ENCODE measurements around the gene BSND.

Gene BSND

DNA sequence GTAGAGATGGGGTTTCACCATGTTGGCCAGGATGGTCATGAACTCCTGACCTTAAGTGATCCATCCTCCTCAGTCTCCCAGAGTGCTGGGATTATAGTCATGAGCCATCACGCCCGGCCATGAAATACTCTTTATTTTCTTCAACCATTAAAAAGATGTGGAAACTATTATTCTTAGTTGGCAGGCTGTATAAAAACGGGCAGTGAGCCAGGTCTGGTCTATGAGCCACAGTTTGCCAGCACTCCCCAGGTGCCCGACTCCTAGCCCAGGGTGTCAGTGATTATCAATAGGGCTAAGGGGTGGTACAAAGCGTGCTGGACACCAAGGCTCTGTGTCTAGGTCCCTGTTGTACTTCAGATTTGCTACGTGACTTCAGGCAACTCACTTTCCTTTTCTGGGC is 22.0 kb upstream of the BSND start:
- DNase-seq (ENCODE audit: low read depth) = no peak

DNA sequence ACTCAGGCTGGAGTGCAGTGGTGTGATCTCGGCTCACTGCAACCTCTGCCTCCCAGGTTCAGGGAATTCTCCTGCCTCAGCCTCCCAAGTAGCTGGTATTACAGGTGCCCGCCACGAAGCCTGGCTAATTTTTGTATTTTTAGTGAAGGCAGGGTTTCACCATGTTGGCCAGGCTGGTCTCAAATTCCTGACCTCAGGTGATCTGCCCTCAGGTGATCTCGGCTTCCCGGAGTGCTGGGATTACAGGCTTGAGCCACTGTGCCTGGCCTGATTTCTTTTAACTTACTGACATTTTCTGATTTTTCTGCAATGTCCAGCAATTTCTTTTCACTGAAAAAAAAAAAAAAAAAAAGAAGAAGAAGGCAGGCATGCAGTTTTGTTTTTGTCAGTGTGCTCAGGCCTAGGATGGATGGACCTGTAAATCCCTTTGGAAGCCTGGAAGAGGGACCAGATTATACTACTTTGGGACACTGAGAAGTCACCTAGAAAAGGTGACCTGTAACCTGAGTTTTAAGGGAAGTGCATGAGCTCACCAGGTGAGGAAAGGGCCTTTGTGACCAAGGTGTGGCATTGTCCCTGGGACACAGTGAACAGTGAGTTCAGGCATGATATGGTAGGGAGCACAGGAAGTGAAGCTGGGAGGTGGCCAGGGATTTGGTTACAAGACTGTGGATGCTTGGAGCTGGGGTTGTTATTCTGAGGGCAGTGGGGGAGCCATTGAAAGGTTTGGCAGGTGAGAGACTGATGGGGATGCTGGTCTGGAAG is 21.0 kb upstream of the BSND start:
- no peak for DNase-seq (ENCODE audit: low read depth)

DNA sequence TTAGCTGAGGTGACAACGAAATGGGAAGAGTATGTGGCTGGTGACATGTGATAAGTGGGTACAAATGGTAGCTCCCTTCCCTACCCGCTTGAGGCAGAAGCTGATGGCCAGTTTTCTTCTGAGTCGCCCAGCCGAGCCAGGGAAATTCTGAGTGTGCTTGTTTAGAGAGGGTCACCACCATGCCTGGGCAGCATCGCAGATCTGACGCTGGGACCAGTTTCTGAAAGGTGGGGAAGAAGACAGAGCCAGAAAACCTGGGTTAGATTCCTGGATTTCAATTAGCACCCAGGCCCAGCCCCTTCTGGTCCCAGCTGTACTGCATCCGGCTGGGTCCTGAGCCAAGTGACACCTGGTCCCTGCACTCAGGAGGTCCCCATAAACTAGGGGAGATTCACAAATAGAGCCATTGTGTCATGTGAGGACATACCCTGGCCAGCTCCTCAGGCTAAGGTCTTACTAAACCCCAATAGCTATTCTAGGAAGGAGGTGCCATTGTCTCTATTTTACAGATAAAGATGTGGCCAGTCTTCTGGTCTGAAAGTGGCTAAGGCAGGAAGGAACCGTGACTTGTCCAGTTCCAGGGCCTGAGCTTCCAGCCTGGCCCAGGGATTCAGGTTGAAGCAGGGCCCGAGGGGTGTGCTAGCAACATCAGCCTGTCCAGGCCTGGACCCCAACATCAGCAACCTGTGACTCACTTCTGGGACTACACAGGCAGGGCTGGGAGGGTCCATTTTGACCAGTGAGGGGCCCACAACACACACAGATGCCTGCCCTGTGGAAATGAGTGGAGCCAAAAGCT is 20.0 kb upstream of the BSND start:
- DNase-seq (ENCODE audit: low read depth) = no peak

DNA sequence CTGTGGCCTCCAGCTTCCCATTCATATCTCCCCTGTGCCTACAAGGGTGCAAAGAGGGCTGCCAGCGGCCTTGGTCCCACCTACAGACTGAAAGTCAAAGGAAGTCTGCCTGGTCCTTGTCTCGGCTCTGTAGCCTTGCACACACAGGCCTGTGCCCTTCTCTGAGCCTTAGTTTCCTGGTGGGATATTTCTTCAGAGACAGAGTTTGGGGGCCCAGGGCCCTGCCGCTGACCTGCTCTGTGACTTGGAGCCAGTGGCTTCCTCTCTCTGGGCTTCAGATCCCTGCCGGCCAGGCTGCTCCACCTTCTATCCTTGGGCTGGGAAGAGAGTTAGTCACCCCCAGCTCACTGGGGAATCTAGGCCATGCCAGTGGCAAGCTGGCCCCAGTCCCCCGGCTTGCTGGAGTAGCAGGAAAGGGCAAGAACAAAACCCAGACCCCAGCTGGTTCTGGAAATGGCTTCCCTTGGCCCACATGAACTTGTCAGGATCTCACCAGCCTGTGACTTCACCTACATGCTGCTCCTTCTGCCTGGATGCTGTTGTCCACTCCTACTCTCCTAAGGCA is 19.3 kb upstream of the BSND start:
- DNase-seq (ENCODE audit: low read depth) = no peak

DNA sequence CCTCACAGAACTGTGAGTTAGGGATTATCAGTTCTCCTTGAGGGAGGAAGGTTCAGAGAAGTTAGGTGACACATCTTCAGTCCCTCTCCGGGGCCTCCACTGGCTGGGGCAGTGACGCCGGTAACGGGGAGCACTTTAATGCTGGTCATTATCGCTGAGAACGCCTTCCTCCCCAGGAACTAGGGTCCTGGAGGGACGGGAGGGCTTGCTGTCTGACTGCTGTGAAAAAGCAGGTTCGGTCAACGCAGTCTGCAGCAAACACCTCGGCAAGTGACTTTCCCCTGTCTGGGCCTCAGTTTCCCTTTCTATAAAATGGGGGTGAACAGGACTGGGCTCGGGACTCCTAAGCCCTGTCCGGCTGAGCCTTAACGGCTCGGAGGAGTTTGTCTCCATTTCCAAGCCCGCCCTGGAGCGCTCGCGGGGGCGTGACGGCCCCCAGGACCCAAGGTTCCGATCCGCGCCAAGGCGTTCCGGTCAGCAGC is 18.6 kb upstream of the BSND start:
- no peak for DNase-seq (ENCODE audit: low read depth)

DNA sequence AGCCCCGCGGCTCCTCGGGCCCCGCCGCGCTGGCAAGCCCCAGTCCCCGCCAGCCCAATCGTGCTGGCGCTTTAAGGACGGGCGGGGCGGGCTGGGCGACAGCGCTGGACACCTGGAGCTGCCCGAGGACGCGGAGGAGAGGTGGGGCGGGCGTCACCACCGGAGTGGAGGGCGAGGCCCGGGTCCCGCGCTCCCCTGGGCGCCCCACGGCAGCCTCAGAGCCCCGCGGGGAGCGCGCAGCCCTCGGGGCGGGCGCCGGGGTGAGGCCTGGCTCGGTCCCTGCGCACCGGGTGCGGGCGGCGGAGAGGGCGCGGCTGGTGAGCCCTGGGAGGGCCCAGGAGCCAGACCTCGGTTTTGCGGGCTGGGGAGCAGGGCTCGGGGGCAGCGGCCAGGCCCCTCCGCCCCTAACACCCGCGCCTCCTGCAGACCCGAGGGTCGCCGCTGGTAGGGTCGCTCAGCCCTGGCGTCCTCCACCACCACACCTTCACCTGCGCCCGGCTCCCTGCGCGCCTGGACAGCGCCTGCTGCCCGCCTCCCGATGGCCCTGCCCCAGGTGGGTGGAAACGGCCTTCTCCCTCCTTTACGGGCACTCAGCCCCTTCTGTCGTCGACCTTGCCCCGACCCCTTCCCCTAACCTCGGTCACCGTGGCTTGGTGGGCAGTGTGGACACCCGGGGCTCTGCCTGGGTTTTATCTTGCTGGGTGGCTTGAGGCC is 18.0 kb upstream of the BSND start, which contains the start of gene TMEM61:
Gene TMEM61 (plus strand): TSS at position 101 of the 714 bp plus-strand sequence. CDS start 438 bp downstream, at position 539.
- no peak for DNase-seq (ENCODE audit: low read depth)

- no peak for DNase-seq (ENCODE audit: low read depth)
Observed at GRCh38 chr1:54981466-54981865, 17.3 kb upstream of the BSND start.

DNA sequence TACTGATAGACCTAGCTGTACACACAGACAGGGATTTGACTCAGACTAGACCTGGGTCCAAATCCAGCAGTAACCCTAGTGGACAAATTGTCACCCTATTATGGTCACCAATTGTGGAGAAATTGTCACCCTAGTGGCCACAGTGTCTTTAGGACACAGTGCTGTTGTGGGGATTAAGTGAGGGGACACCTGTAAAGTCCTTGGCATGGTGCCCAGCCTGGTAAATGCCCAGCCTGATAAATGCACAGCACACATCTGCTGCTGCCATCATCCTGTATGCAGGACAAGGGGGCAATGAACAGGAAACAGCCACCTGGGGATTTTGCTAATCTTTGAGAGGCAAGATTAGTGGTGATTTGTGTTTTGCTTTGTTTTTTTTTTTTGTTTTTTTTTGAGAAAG is 16.0 kb upstream of the BSND start:
- no peak for DNase-seq (ENCODE audit: low read depth)

GRCh38 chr1:54984131-54984842 is 14.4 kb upstream of the BSND start:
- DNase-seq (ENCODE audit: low read depth) = no peak

- no peak for DNase-seq (ENCODE audit: low read depth)
Observed at GRCh38 chr1:54985556-54985955, 13.2 kb upstream of the BSND start.

DNA sequence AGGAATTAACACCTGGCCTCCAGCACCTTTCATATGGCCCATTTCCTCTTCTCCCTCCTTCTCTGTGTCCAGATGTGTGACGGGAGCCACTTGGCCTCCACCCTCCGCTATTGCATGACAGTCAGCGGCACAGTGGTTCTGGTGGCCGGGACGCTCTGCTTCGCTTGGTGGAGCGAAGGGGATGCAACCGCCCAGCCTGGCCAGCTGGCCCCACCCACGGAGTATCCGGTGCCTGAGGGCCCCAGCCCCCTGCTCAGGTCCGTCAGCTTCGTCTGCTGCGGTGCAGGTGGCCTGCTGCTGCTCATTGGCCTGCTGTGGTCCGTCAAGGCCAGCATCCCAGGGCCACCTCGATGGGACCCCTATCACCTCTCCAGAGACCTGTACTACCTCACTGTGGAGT is 12.7 kb upstream of the BSND start:
- DNase-seq (ENCODE audit: low read depth) = no peak

- no peak for DNase-seq (ENCODE audit: low read depth)
Observed at GRCh38 chr1:54986533-54986932, 12.2 kb upstream of the BSND start.

DNA sequence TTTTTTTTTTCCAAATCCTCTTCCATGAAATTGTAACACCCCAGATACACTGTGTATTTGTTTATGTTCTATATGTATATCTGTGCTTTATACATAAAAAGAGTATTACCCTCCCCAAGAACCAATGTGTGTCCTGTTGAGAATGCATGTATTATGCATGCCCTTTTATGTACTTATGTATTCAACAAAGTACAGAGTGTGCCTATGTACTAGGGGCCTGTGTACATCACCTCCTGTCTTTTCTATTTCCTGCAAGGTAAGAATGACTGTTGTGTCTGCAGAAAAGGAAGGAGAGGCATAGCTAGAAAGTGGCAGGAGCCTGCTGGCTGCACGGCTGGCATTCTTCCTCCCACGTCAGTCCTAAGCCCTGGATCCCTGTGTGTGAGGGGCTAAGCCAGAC is 11.3 kb upstream of the BSND start:
- DNase-seq (ENCODE audit: low read depth) = no peak

DNA sequence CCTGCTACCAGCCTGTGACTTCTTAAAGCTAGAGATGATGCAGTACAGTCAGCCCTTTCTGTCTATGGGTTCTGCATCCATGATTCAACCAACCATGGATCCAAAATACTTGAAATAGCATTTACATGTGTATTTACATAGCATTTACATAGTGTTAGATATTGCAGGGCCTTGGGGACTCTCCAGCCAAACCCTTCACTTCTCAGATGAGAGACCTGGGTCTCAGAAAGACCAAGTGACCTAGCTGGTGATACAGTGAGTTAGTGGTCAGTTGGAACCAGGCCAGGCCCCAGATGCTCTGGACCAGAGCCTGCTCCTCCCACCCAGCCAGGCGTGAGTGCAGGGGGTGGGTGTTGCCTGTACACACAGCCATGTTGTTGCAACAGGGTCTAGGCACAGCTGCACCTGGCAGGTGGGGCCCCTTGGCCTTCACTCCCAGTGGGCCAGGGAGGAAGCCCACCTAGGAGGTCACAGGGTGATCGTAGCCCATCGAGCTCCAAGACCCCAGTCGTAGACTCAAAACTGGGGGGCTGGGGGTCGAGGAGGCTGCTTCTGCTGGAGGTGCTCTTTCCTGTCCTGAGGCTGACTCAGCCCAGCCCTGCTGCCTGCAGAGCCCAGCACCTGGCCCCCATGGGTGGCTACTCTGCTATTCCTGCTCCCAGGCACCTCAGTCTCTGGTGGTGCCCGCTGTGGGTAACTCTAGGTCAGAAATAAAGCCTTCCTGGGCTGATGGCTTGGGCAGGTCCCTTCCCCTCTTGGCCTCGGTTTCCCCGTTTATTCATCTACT is 10.6 kb upstream of the BSND start:
- no peak for DNase-seq (ENCODE audit: low read depth)

DNA sequence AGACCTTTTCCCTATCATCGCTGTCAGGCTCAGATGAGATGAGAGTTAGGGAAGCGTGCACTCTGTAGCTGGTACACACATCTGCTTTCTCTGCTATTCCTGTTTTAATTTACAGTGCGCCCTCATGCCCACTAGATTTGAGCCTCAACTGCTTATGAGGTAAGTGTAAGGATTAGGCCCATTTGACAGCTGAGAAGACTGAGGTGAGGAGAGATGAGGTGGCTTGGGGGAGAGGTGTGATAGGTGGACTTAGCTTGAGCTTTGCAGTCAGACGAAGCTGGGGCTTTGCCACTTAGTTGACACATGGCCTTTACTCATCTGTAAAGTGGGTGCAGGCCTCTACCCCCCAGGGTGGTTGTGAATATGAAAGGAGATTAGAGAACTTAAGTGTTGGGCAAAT is 9.8 kb upstream of the BSND start:
- no peak for DNase-seq (ENCODE audit: low read depth)

DNA sequence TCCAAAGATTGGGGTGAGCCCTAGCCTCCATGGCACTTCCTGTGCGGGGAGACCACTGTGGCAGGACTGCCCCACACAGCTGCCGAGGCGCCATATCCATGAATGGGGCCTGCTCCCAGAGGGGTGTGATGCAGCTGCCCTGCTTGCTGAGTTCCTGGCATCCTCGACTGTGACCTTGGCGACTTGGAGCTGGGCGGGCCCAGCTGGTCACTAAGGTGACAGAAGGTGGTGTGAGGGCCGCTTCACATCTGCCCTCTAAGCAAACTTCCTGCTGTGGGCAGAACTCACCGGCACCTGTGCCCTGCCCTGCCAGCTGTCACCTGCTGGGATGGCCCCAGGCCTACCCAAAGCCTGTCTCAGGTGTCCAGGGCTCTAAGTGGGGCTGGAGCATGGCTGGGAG is 9.3 kb upstream of the BSND start:
- no peak for DNase-seq (ENCODE audit: low read depth)

DNA sequence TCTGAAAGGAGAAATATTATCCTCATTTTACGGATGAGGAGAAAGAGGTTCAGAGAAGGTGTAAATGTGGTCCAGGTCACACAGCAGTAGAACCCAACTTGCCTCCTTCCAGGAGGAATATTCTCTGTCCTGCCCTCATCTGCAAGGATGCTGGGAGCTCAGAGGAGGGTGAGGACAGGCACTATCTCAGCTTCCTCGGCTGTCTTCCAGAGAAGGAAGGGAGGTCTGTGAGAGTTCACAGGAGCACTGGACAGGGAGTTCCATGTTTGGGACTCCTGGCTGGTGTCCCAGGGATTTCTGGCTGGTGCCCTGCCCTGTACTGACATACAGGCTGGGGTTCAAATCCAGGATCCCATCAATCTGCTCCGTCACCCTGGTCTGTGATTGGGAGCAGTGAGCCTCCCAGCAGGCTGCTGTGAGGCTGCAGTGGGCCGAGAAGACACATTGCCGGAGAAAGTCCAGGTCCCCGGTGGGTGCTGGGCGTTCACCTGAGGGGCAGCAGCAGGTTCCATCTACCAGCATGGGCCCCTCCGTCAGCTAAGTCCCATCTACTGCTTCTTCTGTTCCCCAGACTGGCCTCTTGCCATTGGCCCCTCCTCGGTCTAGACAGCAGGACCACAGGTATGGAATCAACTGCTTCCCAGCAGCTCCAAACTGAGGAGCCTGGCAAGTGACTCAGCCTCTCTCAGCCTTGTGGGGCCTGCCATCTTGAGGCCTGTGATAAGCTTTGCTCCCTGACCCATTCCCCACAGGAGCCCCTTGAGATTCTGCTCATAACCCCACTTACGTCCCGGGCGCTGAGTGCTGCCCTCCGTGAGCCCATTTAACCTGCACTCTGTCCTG is 8.5 kb upstream of the BSND start:
- no peak for DNase-seq (ENCODE audit: low read depth)

GRCh38 chr1:54990916-54991315 is 7.8 kb upstream of the BSND start:
- no peak for DNase-seq (ENCODE audit: low read depth)

GRCh38 chr1:54991939-54992338 is 6.8 kb upstream of the BSND start:
- no peak for DNase-seq (ENCODE audit: low read depth)

DNA sequence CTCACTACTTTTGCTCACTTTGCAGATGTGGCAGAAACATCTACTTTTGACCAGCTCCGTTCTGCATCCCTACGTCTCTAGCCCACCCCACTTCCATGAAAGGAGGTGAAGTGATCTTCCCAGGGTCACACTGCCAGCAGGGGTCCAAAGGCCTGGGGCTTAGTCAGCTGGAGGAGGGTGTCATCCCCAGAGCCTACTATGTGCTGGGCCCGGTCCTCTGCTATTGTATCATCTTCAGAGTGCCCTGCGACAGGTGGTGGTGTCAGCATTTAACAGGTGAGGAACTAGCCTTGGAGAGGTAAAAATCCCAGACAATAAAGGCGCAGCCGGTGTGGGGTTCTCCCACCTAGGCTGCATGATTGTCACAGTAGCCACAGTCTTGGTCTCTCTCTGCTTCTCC is 5.6 kb upstream of the BSND start:
- DNase-seq (ENCODE audit: low read depth) = no peak

All from stimulated activated CD8-positive, alpha-beta memory T cell treated with anti-CD3 and anti-CD28 coated beads, Interleukin-15, amount 100 ng/mL, for 24 hours (primary cell).